ENCODE data around the gene ARF5.
"Not testable (repeated sequence)": the region's sequence is repeated elsewhere in the genome, so short reads cannot be mapped to it uniquely, and the experiment has no call there.

Gene ARF5

GRCh38 chr7:127550247-127550646 is 38.0 kb upstream of the ARF5 start:
- no peaks in the 10 kb centered on the region for H3K9me3 ChIP-seq (ENCODE audit: control insufficient read depth, low read length)
- H3K4me3 ChIP-seq (ENCODE audit: low read depth, low read length) = no peak overlapping the region
- TF ChIP-seq CTCF (IDR thresholded peaks at IDR 0.05) = no peak
- H3K27ac ChIP-seq = no peak overlapping the region
- H3K4me1 ChIP-seq = no peaks in the 10 kb centered on the region
- H3K27me3 ChIP-seq (ENCODE audit: control insufficient read depth, insufficient read depth, low read length) = no peaks in the 10 kb centered on the region
- no peaks in the 10 kb centered on the region for H3K36me3 ChIP-seq (ENCODE audit: control insufficient read depth, insufficient read depth, low read length)
- H3K79me2 ChIP-seq = no peaks in the 10 kb centered on the region
- H2AFZ ChIP-seq = no peak overlapping the region
- no peak overlapping the region for H3K9ac ChIP-seq
- H3K4me2 ChIP-seq (ENCODE audit: low read length) = no peak overlapping the region

- Histone ChIP-seq H3K4me1 (no peaks in the 10 kb centered on the region), H3K4me3 (ENCODE audit: low read depth, low read length) (no peak overlapping the region), H2AFZ (no peak overlapping the region), H3K27me3 (ENCODE audit: control insufficient read depth, insufficient read depth, low read length) (no peaks in the 10 kb centered on the region), H3K4me2 (ENCODE audit: low read length) (no peak overlapping the region), H3K27ac (no peak overlapping the region), H3K79me2 (no peaks in the 10 kb centered on the region), H3K9ac (no peak overlapping the region), H3K36me3 (ENCODE audit: control insufficient read depth, insufficient read depth, low read length) (no peaks in the 10 kb centered on the region), H3K9me3 (ENCODE audit: control insufficient read depth, low read length) (no peaks in the 10 kb centered on the region)
- no peak for TF ChIP-seq CTCF (IDR thresholded peaks at IDR 0.05)
Observed at GRCh38 chr7:127551941-127552340, 36.3 kb upstream of the ARF5 start.

GRCh38 chr7:127556404-127556803 is 31.8 kb upstream of the ARF5 start:
- Histone ChIP-seq H3K4me3 (ENCODE audit: low read depth, low read length) (no peak overlapping the region), H3K9me3 (ENCODE audit: control insufficient read depth, low read length) (no peaks in the 10 kb centered on the region), H3K9ac (no peak overlapping the region), H3K27me3 (ENCODE audit: control insufficient read depth, insufficient read depth, low read length) (no peaks in the 10 kb centered on the region), H3K79me2 (no peaks in the 10 kb centered on the region), H2AFZ (no peak overlapping the region), H3K36me3 (ENCODE audit: control insufficient read depth, insufficient read depth, low read length) (no peaks in the 10 kb centered on the region), H3K4me1 (no peaks in the 10 kb centered on the region), H3K4me2 (ENCODE audit: low read length) (no peak overlapping the region), H3K27ac (no peak overlapping the region)
- TF ChIP-seq CTCF (IDR thresholded peaks at IDR 0.05) = no peak

- Histone ChIP-seq H3K4me3 (ENCODE audit: low read depth, low read length) (no peak overlapping the region), H3K4me1 (no peaks in the 10 kb centered on the region), H3K36me3 (ENCODE audit: control insufficient read depth, insufficient read depth, low read length) (no peaks in the 10 kb centered on the region), H3K9ac (no peak overlapping the region), H3K9me3 (ENCODE audit: control insufficient read depth, low read length) (no peaks in the 10 kb centered on the region), H3K27ac (no peak overlapping the region), H3K79me2 (no peaks in the 10 kb centered on the region), H3K4me2 (ENCODE audit: low read length) (no peak overlapping the region), H3K27me3 (ENCODE audit: control insufficient read depth, insufficient read depth, low read length) (no peaks in the 10 kb centered on the region), H2AFZ (no peak overlapping the region)
- no peak for TF ChIP-seq CTCF (IDR thresholded peaks at IDR 0.05)
Observed at GRCh38 chr7:127557803-127558202, 30.4 kb upstream of the ARF5 start.

- Histone ChIP-seq H3K27ac (no peak overlapping the region), H2AFZ (no peak overlapping the region)
- TF ChIP-seq CTCF (IDR thresholded peaks at IDR 0.05) = no peak
Observed at GRCh38 chr7:127566242-127566641, 22.0 kb upstream of the ARF5 start.

GRCh38 chr7:127568034-127568433 is 20.2 kb upstream of the ARF5 start:
- H3K36me3 ChIP-seq (ENCODE audit: control insufficient read depth, insufficient read depth, low read length); H3K79me2 ChIP-seq; H3K27ac ChIP-seq; H3K27me3 ChIP-seq (ENCODE audit: control insufficient read depth, insufficient read depth, low read length); H3K9me3 ChIP-seq (ENCODE audit: control insufficient read depth, low read length); H3K9ac ChIP-seq; H3K4me2 ChIP-seq (ENCODE audit: low read length); H2AFZ ChIP-seq; H3K4me3 ChIP-seq (ENCODE audit: low read depth, low read length); H3K4me1 ChIP-seq: not testable (repeated sequence)

More at GRCh38 chr7:127566242-127566641, 22.0 kb upstream of the ARF5 start:
- Histone ChIP-seq H3K9me3 (ENCODE audit: control insufficient read depth, low read length) (no peaks in the 10 kb centered on the region), H3K4me1 (no peaks in the 10 kb centered on the region), H3K36me3 (ENCODE audit: control insufficient read depth, insufficient read depth, low read length) (no peaks in the 10 kb centered on the region), H3K4me3 (ENCODE audit: low read depth, low read length) (no peak overlapping the region), H3K79me2 (no peaks in the 10 kb centered on the region), H3K4me2 (ENCODE audit: low read length) (no peak overlapping the region), H3K9ac (no peak overlapping the region), H3K27me3 (ENCODE audit: control insufficient read depth, insufficient read depth, low read length) (no peaks in the 10 kb centered on the region)

All from parathyroid adenoma (tissue), 2 donors.